ENCODE data around the gene INO80C.
"Not testable (repeated sequence)": the region's sequence is repeated elsewhere in the genome, so short reads cannot be mapped to it uniquely, and the experiment has no call there.

The INO80C gene

GRCh38 chr18:35489281-35489680 lies 8.5 kb downstream of the INO80C start:
- DNase-seq (ENCODE audit: low read depth in 3 of 3) = not testable (repeated sequence)

DNA sequence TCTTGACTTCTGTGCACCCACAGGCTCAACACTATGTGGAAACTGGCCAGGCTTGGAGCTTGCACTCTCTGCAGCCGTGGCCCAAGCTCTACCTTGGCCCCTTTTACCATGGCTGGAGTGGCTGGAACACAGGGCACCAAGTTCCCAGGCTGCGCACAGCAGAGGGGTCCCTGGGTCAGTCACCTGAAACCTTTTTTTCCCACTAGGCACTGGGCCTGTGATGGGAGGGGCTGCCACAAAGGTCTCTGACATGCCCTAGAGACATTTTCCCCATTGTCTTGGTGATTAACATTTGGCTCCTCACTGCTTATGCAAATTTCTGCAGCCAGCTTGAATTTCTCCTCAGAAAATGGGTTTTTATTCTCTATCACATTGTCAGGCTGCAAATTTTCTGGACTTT lies 9.4 kb downstream of the INO80C start:
- not testable (repeated sequence) for DNase-seq (ENCODE audit: low read depth in 3 of 3)

DNA sequence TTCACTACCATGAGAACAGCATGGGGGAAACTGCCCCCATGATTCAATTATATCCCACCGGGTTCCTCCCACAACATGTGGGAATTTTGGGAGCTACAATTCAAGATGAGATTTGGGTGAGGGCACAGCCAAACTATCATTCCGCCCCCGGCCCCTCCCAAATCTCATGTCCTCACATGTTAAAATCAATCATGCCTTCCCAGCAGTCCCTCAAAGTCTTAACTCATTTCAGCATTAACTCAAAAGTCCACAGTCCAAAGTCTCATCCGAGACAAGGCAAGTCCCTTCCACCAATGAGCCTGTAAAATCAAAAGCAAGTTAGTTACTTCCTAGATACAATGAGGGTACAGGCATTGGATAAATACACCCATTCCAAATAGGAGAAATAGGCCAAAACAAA lies 10.2 kb downstream of the INO80C start:
- not testable (repeated sequence) for DNase-seq (ENCODE audit: low read depth in 3 of 3)

DNA sequence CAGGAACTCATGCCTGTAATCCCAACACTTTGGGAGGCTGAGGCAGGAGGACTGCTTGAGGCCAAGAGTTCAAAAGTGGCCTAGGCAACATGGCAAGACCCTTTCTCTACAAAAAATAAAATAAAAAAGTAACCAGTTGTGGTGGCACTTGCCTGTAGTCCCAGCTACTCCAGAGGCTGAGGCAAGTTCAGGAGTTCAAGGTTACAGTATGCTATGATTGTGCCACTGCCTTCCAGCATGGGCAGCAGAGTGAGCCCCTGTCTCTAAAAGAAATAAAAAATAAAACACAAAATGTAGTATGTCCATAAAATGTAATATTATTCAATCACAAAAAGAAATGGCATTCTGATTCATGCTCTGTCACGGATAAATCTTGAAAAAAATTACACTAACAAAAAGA lies 11.9 kb downstream of the INO80C start:
- no peak for DNase-seq (ENCODE audit: low read depth in 3 of 3)

- DNase-seq (ENCODE audit: low read depth in 3 of 3) = no peak
Observed at GRCh38 chr18:35484034-35484433, 13.7 kb downstream of the INO80C start.

GRCh38 chr18:35481960-35482366 lies 15.8 kb downstream of the INO80C start:
- DNase-seq (ENCODE audit: low read depth in 3 of 3) = no peak

GRCh38 chr18:35479911-35480586 lies 17.7 kb downstream of the INO80C start:
- DNase-seq (ENCODE audit: low read depth in 3 of 3) = no peak

- DNase-seq (ENCODE audit: low read depth in 3 of 3) = peak; percentile 15 to 24 (median 18)
Observed at GRCh38 chr18:35478520-35479435, 19.0 kb downstream of the INO80C start.

DNA sequence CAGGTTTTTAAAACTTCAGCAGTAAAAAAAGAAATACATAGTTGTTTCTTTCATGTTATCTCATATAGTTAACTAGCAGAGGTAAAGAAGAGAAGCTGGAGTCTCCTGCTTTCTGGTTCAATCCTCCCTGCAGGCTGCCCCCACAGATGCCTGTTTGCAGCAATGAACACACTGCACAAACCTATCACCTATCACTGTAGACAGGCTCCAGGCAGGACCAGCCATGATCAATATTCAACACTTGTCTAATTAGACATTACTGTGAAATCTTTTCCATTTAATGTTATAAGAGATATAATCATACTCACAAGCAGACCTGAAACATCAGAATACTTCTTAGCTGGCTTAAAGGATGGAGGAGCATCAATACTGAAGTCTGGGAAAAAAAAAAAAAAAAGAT lies 19.8 kb downstream of the INO80C start:
- no peak for DNase-seq (ENCODE audit: low read depth in 3 of 3)

DNA sequence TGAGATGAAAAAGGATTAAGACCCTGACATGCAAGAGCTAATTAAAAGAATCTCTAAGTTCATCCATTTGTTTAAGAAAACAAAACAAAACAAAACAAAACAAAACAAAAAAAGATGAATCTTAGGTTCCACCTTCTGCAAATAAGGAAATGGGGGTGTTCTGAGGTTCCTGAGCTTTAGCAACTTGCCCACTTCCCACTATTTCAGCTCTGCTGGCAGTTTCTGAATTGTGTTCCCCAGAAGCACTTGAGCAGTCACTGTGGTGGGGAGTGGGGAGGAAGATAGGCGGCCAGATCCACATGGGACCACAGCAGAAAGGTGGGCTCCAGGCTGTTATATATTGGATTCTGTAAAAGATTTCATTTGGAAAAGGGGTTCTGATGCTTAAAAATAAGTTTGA lies 20.3 kb downstream of the INO80C start:
- DNase-seq (ENCODE audit: low read depth in 3 of 3) = no peak

DNA sequence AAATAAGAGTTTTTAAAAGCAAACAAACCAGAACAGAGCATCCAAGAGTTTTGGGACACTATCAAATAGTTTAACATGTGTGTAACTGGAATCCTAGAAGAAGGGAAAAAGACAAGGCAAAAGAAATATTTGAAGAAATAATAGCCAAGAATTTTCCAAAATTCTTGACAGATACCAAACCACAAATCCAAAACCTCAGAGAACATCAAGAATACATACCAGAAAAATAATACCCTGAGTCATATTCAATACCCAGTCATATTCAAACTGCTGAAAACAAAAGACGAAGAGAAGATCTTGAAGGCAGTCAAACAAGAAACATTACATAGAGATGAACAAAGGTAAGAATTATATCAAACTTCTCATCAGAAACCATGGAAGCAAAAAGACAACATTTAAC lies 22.9 kb downstream of the INO80C start:
- DNase-seq (ENCODE audit: low read depth in 3 of 3) = no peak

DNA sequence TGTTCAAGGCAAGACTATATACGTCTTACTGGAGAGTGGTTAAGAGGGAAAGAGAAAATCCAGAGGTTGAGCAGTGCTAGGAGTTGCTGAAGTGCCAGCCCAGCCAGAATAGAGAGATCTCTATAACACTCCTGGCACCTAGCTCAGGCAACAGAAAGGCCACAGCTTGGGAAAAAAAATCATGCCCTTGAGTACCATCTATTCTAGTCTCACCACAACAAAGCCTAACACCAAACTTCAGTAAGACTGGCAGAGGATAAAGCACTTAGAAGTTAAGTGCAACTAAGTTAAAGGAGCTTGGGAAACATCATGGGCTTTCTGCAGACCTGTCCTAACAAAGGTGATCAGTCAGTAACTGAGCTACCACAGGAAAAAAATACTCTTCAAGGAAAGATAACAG lies 24.2 kb downstream of the INO80C start:
- no peak for DNase-seq (ENCODE audit: low read depth in 3 of 3)

- DNase-seq (ENCODE audit: low read depth in 3 of 3) = no peak
Observed at GRCh38 chr18:35470435-35470834, 27.3 kb downstream of the INO80C start.

DNA sequence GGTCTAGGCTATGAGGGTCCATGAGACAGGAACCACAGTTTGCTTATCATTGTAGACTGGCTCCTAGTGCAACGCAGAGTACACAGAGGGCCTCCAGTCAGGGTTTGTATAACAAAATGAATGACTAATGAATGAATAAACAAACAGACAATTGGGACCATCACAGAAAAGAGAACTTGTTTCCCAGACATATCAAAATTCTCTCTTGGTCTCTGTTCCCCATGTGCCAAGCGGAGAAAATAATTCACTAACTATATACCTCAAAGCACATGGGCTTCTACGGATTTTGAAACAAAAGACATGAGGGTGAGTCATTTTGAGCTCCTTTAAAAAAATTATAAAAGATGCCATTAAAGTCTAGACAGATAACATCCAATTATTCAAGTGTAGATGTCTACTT lies 28.0 kb downstream of the INO80C start:
- no peak for DNase-seq (ENCODE audit: low read depth in 3 of 3)

DNA sequence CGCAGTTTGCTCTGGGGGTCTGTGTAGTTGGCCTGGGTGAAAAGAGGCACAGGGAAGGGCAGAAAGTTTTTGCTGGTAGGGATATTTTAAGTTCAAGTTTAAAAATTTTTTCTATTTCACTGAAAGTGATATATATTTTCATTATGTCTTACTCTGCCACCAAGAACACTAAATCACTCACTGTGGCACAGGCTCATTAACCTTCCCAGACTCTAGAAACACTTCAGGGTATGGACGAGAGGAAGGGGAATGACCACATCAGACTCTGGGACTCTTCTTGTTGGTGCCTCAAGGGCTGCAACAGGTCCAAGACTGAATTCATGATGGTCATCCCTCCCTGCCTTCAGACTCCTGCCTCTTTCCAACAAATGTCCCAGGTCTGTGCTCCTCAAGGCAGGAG lies 29.0 kb downstream of the INO80C start:
- DNase-seq (ENCODE audit: low read depth in 3 of 3) = no peak

DNA sequence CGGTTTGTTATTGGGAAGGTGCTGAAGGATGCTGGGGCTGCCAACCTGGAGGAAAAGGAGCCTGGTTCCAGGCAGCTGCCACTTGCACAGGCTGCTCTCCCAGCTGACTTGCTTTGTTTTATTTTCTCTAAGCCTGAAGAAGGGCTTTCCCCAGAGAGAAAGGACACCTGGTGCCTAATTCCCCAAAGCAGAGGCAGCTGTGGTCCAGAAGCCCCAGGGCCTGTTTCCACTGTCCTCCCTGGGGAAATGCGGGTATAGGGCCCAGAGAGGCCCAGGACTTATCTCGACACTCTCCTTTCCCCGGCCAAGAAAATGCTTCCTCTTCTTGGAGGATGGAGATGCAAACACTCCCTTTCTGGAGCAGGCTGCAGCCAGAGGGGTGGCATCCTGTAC lies 30.1 kb downstream of the INO80C start:
- no peak for DNase-seq (ENCODE audit: low read depth in 3 of 3)

GRCh38 chr18:35466815-35467623 lies 30.7 kb downstream of the INO80C start:
- DNase-seq (ENCODE audit: low read depth in 3 of 3) = no peak

GRCh38 chr18:35466334-35466733 lies 31.4 kb downstream of the INO80C start:
- DNase-seq (ENCODE audit: low read depth in 3 of 3) = no peak

- DNase-seq (ENCODE audit: low read depth in 3 of 3) = no peak
Observed at GRCh38 chr18:35465329-35465728, 32.4 kb downstream of the INO80C start.

GRCh38 chr18:35464831-35465279 lies 32.9 kb downstream of the INO80C start:
- no peak for DNase-seq (ENCODE audit: low read depth in 3 of 3)

- no peak for DNase-seq (ENCODE audit: low read depth in 3 of 3)
Observed at GRCh38 chr18:35463827-35464226, 33.9 kb downstream of the INO80C start.

DNA sequence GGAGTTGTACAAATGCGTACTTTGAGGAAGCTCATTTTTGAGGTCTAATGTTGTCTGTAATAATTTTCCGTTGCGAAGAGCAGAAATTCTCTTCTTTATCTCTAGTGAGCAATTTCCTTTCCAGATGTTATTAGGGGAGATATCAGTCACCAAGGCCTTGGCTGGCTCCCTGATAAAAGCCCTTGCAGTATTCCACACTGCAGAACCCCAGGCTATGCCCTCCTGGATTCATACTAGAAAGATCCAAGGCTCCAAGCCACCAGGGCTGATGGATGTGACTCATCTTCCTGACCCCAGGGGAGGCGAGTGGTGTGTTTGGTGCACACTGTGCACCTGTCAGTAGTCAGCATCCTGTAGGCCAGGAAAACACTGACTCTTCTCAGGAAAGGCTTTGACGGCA lies 34.7 kb downstream of the INO80C start:
- DNase-seq (ENCODE audit: low read depth in 3 of 3) = no peak

All from stimulated activated CD4-positive, alpha-beta T cell treated with anti-CD3 and anti-CD28 coated beads, TNF-alpha, amount 100 ng/mL, for 24 hours (primary cell).